Karpas-422 (cell line): Measurements from ENCODE around the gene GNAT3. TPM values are rescaled to one million over a fixed set of nuclear protein-coding genes. Genes with fewer than 3 reads are reported as not detected.

ENCODE experiments used
- DNase-seq: peaks from one replicate; pipeline ENCODE4 v3.0.0-alpha.2; 2015
- H2AFZ ChIP-seq: fragments of 200-600 bp; sonication (generic); 2 replicates; pipeline ENCODE4 v1.6.1; 2014; ENCODE audit warnings: antibody characterized with exemption, low read length, mixed read lengths
- H3K27ac ChIP-seq: fragments of 200-600 bp; sonication (generic); 2 replicates; pipeline ENCODE4 v1.5.1; 2014; ENCODE audit warnings: mild to moderate bottlenecking, low read length, moderate library complexity
- H3K27me3 ChIP-seq: fragments of 200-600 bp; sonication (generic); 2 replicates; pipeline ENCODE4 v1.6.1; 2014; ENCODE audit warnings: low read length, mixed read lengths
- H3K36me3 ChIP-seq: fragments of 200-600 bp; sonication (generic); 2 replicates; pipeline ENCODE4 v1.6.1; 2014; ENCODE audit warnings: low read length, mixed read lengths; ENCODE audit not compliant: insufficient read depth
- H3K4me1 ChIP-seq: fragments of 200-600 bp; sonication (generic); 2 replicates; pipeline ENCODE4 v1.6.1; 2014; ENCODE audit warnings: mild to moderate bottlenecking, low read length, mixed read lengths
- H3K4me2 ChIP-seq: fragments of 200-600 bp; sonication (generic); 2 replicates; pipeline ENCODE4 v1.6.1; 2014; ENCODE audit warnings: low read length, low read depth, mild to moderate bottlenecking; ENCODE audit not compliant: poor library complexity, severe bottlenecking
- H3K4me3 ChIP-seq: fragments of 200-600 bp; sonication (generic); 2 replicates; pipeline ENCODE4 v1.5.1; 2014; ENCODE audit warnings: mild to moderate bottlenecking, antibody characterized with exemption, low read length, mixed read lengths
- H3K79me2 ChIP-seq: fragments of 200-600 bp; sonication (generic); 2 replicates; pipeline ENCODE4 v1.6.1; 2014; ENCODE audit warnings: mild to moderate bottlenecking, low read length, mixed read lengths
- H3K9ac ChIP-seq: fragments of 200-600 bp; sonication (generic); 2 replicates; pipeline ENCODE4 v1.6.0; 2014; ENCODE audit warnings: low read length
- H3K9me2 ChIP-seq: fragments of 200-600 bp; sonication (generic), shearing (Covaris generic); replicated peaks from 2 replicates; pipeline ENCODE4 v1.6.0; 2014; ENCODE audit warnings: mild to moderate bottlenecking, low read length, moderate library complexity; ENCODE audit not compliant: insufficient read depth
- H3K9me3 ChIP-seq: fragments of 300-700, 200-600 bp; sonication (generic); 2 replicates; pipeline ENCODE4 v1.6.1; 2014; ENCODE audit warnings: low read length, mixed read lengths
- H4K20me1 ChIP-seq: fragments of 200-600 bp; sonication (generic); 2 replicates; pipeline ENCODE4 v1.6.1; 2014; ENCODE audit warnings: mild to moderate bottlenecking, antibody characterized with exemption, low read length, low read depth; ENCODE audit not compliant: insufficient read depth
- total RNA-seq: library from RNA; depleted of rRNA; stranded (reverse); fragments of >200 nt; shearing (Covaris generic); gene quantifications from 2 replicates; pipeline ENCODE4 v1.2.3, GENCODE V29; 2014; ENCODE audit warnings: low replicate concordance

GNAT3 gene
- total RNA-seq, 1 experiment from 2014 or later = 0.26 TPM

GRCh38 chr7:80453699-80454340 is 58.0 kb downstream of the GNAT3 start:
- no peaks in the 10 kb centered on the region for H3K27me3 ChIP-seq
- H3K9me2 ChIP-seq = no peaks in the 10 kb centered on the region
- no peaks in the 10 kb centered on the region for H3K79me2 ChIP-seq
- H3K4me1 ChIP-seq = no peaks in the 10 kb centered on the region
- no peak overlapping the region for H3K4me2 ChIP-seq
- no peak overlapping the region for H3K27ac ChIP-seq
- no peaks in the 10 kb centered on the region for H3K36me3 ChIP-seq
- no peaks in the 10 kb centered on the region for H4K20me1 ChIP-seq
- H3K9me3 ChIP-seq = no peaks in the 10 kb centered on the region
- H2AFZ ChIP-seq = no peak overlapping the region
- no peak overlapping the region for H3K9ac ChIP-seq
- peak; percentile 63 for DNase-seq
- no peak overlapping the region for H3K4me3 ChIP-seq

- peaks cover 4% of the 10 kb centered on the region; the same call in 1 of the 2 replicates for H3K9me3 ChIP-seq
- H3K4me1 ChIP-seq = no peaks in the 10 kb centered on the region
- H2AFZ ChIP-seq = no peak overlapping the region
- no peaks in the 10 kb centered on the region for H3K9me2 ChIP-seq
- H3K27ac ChIP-seq = no peak overlapping the region
- no peaks in the 10 kb centered on the region for H3K79me2 ChIP-seq
- H3K27me3 ChIP-seq = no peaks in the 10 kb centered on the region
- DNase-seq = no peak
- H4K20me1 ChIP-seq = no peaks in the 10 kb centered on the region
- no peak overlapping the region for H3K4me3 ChIP-seq
- no peak overlapping the region for H3K9ac ChIP-seq
- no peaks in the 10 kb centered on the region for H3K36me3 ChIP-seq
- H3K4me2 ChIP-seq = peak overlapping the region; percentile 15
Measured at GRCh38 chr7:80450621-80451308, 61.1 kb downstream of the GNAT3 start.

- Histone ChIP-seq H4K20me1 (no peaks in the 10 kb centered on the region), H3K9me3 (peaks cover 4% of the 10 kb centered on the region; the same call in 1 of the 2 replicates), H3K27me3 (no peaks in the 10 kb centered on the region), H3K9ac (no peak overlapping the region), H3K4me3 (no peak overlapping the region), H3K9me2 (no peaks in the 10 kb centered on the region), H2AFZ (no peak overlapping the region), H3K4me2 (no peak overlapping the region), H3K36me3 (no peaks in the 10 kb centered on the region), H3K27ac (no peak overlapping the region), H3K4me1 (no peaks in the 10 kb centered on the region), H3K79me2 (no peaks in the 10 kb centered on the region)
- DNase-seq = no peak
Measured at GRCh38 chr7:80449836-80450235, 62.0 kb downstream of the GNAT3 start.

- Histone ChIP-seq H3K9me3 (peaks cover 8% of the 10 kb centered on the region; the same call in 1 of the 2 replicates), H3K36me3 (no peaks in the 10 kb centered on the region), H3K79me2 (no peaks in the 10 kb centered on the region), H2AFZ (no peak overlapping the region), H3K9me2 (no peaks in the 10 kb centered on the region), H3K9ac (no peak overlapping the region), H3K27me3 (no peaks in the 10 kb centered on the region), H3K4me1 (no peaks in the 10 kb centered on the region), H4K20me1 (no peaks in the 10 kb centered on the region), H3K27ac (no peak overlapping the region), H3K4me3 (no peak overlapping the region), H3K4me2 (no peak overlapping the region)
- no peak for DNase-seq
Measured at GRCh38 chr7:80445351-80445750, 66.5 kb downstream of the GNAT3 start.

GRCh38 chr7:80444811-80445210 is 67.1 kb downstream of the GNAT3 start:
- H3K27ac ChIP-seq = no peak overlapping the region
- H3K4me1 ChIP-seq = no peaks in the 10 kb centered on the region
- H3K9me2 ChIP-seq = no peaks in the 10 kb centered on the region
- no peak overlapping the region for H3K4me3 ChIP-seq
- H3K9me3 ChIP-seq = peaks cover 8% of the 10 kb centered on the region; the same call in 1 of the 2 replicates
- H4K20me1 ChIP-seq = no peaks in the 10 kb centered on the region
- H3K27me3 ChIP-seq = no peaks in the 10 kb centered on the region
- no peak overlapping the region for H2AFZ ChIP-seq
- H3K9ac ChIP-seq = no peak overlapping the region
- no peak overlapping the region for H3K4me2 ChIP-seq
- H3K79me2 ChIP-seq = no peaks in the 10 kb centered on the region
- DNase-seq = no peak
- no peaks in the 10 kb centered on the region for H3K36me3 ChIP-seq

GRCh38 chr7:80443325-80443724 is 68.5 kb downstream of the GNAT3 start:
- Histone ChIP-seq H3K9me3 (peaks cover 10% of the 10 kb centered on the region; the same call in 1 of the 2 replicates), H3K79me2 (no peaks in the 10 kb centered on the region), H3K9me2 (no peaks in the 10 kb centered on the region), H3K27me3 (no peaks in the 10 kb centered on the region), H3K4me2 (no peak overlapping the region), H3K36me3 (no peaks in the 10 kb centered on the region), H3K4me3 (no peak overlapping the region), H3K4me1 (no peaks in the 10 kb centered on the region), H3K27ac (no peak overlapping the region), H2AFZ (no peak overlapping the region), H3K9ac (no peak overlapping the region), H4K20me1 (no peaks in the 10 kb centered on the region)
- DNase-seq = no peak

GRCh38 chr7:80440883-80441282 is 71.0 kb downstream of the GNAT3 start:
- no peak overlapping the region for H3K27ac ChIP-seq
- H3K9ac ChIP-seq = no peak overlapping the region
- H3K4me3 ChIP-seq = no peak overlapping the region
- H3K9me2 ChIP-seq = no peaks in the 10 kb centered on the region
- H3K4me1 ChIP-seq = no peaks in the 10 kb centered on the region
- no peaks in the 10 kb centered on the region for H3K79me2 ChIP-seq
- H3K27me3 ChIP-seq = no peaks in the 10 kb centered on the region
- no peaks in the 10 kb centered on the region for H4K20me1 ChIP-seq
- no peak overlapping the region for H2AFZ ChIP-seq
- DNase-seq = no peak
- H3K9me3 ChIP-seq = peaks cover 23% of the 10 kb centered on the region
- H3K36me3 ChIP-seq = no peaks in the 10 kb centered on the region
- no peak overlapping the region for H3K4me2 ChIP-seq

GRCh38 chr7:80439894-80440821 is 71.7 kb downstream of the GNAT3 start:
- DNase-seq = no peak
- no peak overlapping the region for H2AFZ ChIP-seq
- no peak overlapping the region for H3K27ac ChIP-seq
- H3K4me3 ChIP-seq = no peak overlapping the region
- H3K9me2 ChIP-seq = no peaks in the 10 kb centered on the region
- no peaks in the 10 kb centered on the region for H3K79me2 ChIP-seq
- H3K27me3 ChIP-seq = no peaks in the 10 kb centered on the region
- H3K9ac ChIP-seq = no peak overlapping the region
- no peak overlapping the region for H3K4me2 ChIP-seq
- no peaks in the 10 kb centered on the region for H3K36me3 ChIP-seq
- no peaks in the 10 kb centered on the region for H3K4me1 ChIP-seq
- no peaks in the 10 kb centered on the region for H4K20me1 ChIP-seq
- H3K9me3 ChIP-seq = peaks cover 27% of the 10 kb centered on the region
